Measurements from ENCODE around the gene PXDC1.

- TF ChIP-seq POLR2A (IDR thresholded peaks at IDR 0.05; ENCODE audit: extremely low read depth, insufficient read length): no peak
- TF ChIP-seq MAX (IDR thresholded peaks at IDR 0.05; ENCODE audit: low read depth, low read length): no peak
- TF ChIP-seq CTCF (IDR thresholded peaks at IDR 0.05; ENCODE audit: low read depth, low read length): no peak
- TF ChIP-seq MYC (IDR thresholded peaks at IDR 0.05; ENCODE audit: low read depth, low read length): no peak
Measured at GRCh38 chr6:3729603-3730344, 21.7 kb downstream of the PXDC1 start.

All from NB4 (cell line).